Esophagus squamous epithelium (tissue), 5 donors: ENCODE results near the gene ALDH3B1. TPM values are rescaled to one million over a fixed set of nuclear protein-coding genes. Genes with fewer than 3 reads are reported as not detected.

Source experiments
- DNase-seq: peaks from one replicate; lab custom pipeline; 2025; lab: John Stamatoyannopoulos, UW
- H3K27ac ChIP-seq, 4 donors: fragments of 200-600 bp; sonication (generic); one replicate each; pipeline ENCODE4 v1.5.1; 2016 to 2019; ENCODE audit warnings: mild to moderate bottlenecking in 1 of 4
- H3K27me3 ChIP-seq, 4 donors: fragments of 200-600 bp; sonication (generic); 1 replicate in 3 of 4; 2 replicates in 1 of 4; pipeline versions ENCODE4 v1.5.1 to v1.6.0; 2017 to 2021; ENCODE audit warnings: antibody characterized with exemption in 1 of 4
- H3K36me3 ChIP-seq, 3 donors: fragments of 200-600 bp; sonication (generic); one replicate each; pipeline ENCODE4 v1.5.1; 2016 to 2019
- H3K4me1 ChIP-seq, 3 donors: fragments of 200-600 bp; sonication (generic); one replicate each; pipeline ENCODE4 v1.5.1; 2017 to 2019
- H3K4me3 ChIP-seq, 4 donors: fragments of 200-600 bp; sonication (generic); 1 replicate in 3 of 4; 2 replicates in 1 of 4; pipeline ENCODE4 v1.5.1; 2016 to 2019; ENCODE audit warnings: mild to moderate bottlenecking in 2 of 4, moderate library complexity in 1 of 4
- H3K9me3 ChIP-seq, 3 donors: fragments of 200-600 bp; sonication (generic); one replicate each; pipeline ENCODE4 v1.5.1; 2016 to 2019
- POLR2A ChIP-seq, 4 donors: fragments of 450-650 bp; IDR thresholded peaks; one replicate each; pipeline ENCODE4 v1.6.1; 2017; ENCODE audit warnings: antibody characterized with exemption in 4 of 4, mild to moderate bottlenecking in 4 of 4, moderate library complexity in 3 of 4
- WGBS, 2 donors: methylation state at CpG; one replicate each; pipeline ENCODE4 v1.1.5; 2018; 5-methylcytosine and 5-hydroxymethylcytosine counted together
- intact Hi-C: fragments of 100-400 bp; cut with DNase I; formaldehyde crosslinking; loops from one replicate; pipeline ENCODE4 v1.15.0; 2022
- total RNA-seq, 4 donors: library from RNA; depleted of rRNA; stranded (reverse); fragments of >200 nt; gene quantifications; one replicate each; pipeline ENCODE4 v1.1.0, GENCODE V29; 2016
- TF ChIP-seq, protein P1 (sequence below), 6 experiments: fragments of 450-650 bp in 4 of 6; fragments of 200-600 bp in 2 of 6; sonication (generic) in 2 of 6; IDR thresholded peaks; one replicate each; pipeline ENCODE4 v1.5.1; 2016 to 2019; ENCODE audit warnings: antibody characterized with exemption in 6 of 6, mild to moderate bottlenecking in 4 of 6, moderate library complexity in 4 of 6
- donor health status: DM: yes; HTN: yes; CAD: no.

The ALDH3B1 gene
- total RNA-seq, 4 donors from 2014 or later, result 1.6 to 15.7 (median 8.0) TPM

- Histone ChIP-seq H3K27me3 (no peaks in the 10 kb centered on the region), H3K4me1 (peaks cover 0 to 25% (median 7%) of the 10 kb centered on the region in 3 donors), H3K4me3 (no peak overlapping the region), H3K9me3 (no peaks in the 10 kb centered on the region), H3K36me3 (peaks cover 38 to 98% (median 40%) of the 10 kb centered on the region in 3 donors), H3K27ac (no peak overlapping the region)
- DNase-seq, result no peak
- WGBS, 2 donors, result 47 to 90% methylated on average over 4 to 24 of the region's 37 CpGs
- intact Hi-C loops, result no loop called here
- TF ChIP-seq, protein P1, sequence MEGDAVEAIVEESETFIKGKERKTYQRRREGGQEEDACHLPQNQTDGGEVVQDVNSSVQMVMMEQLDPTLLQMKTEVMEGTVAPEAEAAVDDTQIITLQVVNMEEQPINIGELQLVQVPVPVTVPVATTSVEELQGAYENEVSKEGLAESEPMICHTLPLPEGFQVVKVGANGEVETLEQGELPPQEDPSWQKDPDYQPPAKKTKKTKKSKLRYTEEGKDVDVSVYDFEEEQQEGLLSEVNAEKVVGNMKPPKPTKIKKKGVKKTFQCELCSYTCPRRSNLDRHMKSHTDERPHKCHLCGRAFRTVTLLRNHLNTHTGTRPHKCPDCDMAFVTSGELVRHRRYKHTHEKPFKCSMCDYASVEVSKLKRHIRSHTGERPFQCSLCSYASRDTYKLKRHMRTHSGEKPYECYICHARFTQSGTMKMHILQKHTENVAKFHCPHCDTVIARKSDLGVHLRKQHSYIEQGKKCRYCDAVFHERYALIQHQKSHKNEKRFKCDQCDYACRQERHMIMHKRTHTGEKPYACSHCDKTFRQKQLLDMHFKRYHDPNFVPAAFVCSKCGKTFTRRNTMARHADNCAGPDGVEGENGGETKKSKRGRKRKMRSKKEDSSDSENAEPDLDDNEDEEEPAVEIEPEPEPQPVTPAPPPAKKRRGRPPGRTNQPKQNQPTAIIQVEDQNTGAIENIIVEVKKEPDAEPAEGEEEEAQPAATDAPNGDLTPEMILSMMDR (IDR thresholded peaks at IDR 0.05), result no peak
- no peak for TF ChIP-seq POLR2A (IDR thresholded peaks at IDR 0.05)
Measured at GRCh38 chr11:68047437-68048290, 37.5 kb downstream of the ALDH3B1 start.

GRCh38 chr11:68048681-68049508 lies 38.8 kb downstream of the ALDH3B1 start:
- intact Hi-C loops, result no loop called here
- Histone ChIP-seq H3K4me1 (peaks cover 0 to 13% (median 0%) of the 10 kb centered on the region in 3 donors), H3K4me3 (no peak overlapping the region), H3K9me3 (no peaks in the 10 kb centered on the region), H3K36me3 (peaks cover 30 to 94% (median 36%) of the 10 kb centered on the region in 3 donors), H3K27me3 (no peaks in the 10 kb centered on the region), H3K27ac (no peak overlapping the region)
- no peak for TF ChIP-seq POLR2A (IDR thresholded peaks at IDR 0.05)
- TF ChIP-seq, protein P1 (IDR thresholded peaks at IDR 0.05), result no peak
- 94 to 97% methylated on average over 10 of the region's 35 CpGs for WGBS, 2 donors
- DNase-seq, result no peak

DNA sequence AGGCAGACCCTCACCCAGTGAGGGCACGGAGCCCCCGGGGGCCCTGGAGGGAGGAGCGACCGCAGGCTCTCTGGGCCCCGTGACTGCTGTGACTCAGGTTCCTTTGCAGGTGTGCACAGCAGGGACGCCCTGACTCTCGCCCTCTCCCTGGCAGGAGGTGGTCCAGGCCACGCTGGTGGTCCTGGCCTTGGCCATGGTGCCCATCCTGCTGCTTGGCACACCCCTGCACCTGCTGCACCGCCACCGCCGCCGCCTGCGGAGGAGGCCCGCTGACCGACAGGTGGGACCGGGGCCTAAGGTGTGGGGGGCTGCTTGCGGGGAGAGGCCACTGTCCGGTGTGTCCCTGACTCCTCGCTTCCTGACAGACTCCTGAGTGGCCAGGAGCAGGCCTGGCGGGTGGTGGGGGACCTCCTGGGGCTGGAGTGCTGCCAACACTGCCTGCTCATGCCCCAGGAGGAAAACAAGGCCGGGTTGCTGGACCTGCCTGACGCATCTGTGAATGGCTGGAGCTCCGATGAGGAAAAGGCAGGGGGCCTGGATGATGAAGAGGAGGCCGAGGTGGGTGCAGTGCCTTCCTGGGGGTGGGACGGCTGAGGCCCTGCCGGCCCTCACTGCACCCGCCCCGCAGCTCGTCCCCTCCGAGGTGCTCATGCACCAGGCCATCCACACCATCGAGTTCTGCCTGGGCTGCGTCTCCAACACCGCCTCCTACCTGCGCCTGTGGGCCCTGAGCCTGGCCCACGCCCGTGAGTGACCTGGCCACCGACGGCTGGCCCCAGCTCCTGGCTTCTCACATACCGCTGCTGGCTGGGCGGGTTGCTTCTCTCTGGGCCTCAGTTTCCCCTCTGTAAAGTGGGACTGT lies 39.6 kb downstream of the ALDH3B1 start:
- WGBS, 2 donors, result 97% methylated on average over 16 of the region's 40 CpGs; no CpG with 5 or more reads in 1 of the 2 donors
- H3K4me3 ChIP-seq, result no peak overlapping the region
- intact Hi-C loops, result no loop called here

GRCh38 chr11:68050371-68050841 lies 40.3 kb downstream of the ALDH3B1 start:
- Histone ChIP-seq H3K4me1 (peaks cover 0 to 9% (median 0%) of the 10 kb centered on the region in 3 donors), H3K27ac (no peak overlapping the region), H3K4me3 (no peak overlapping the region), H3K27me3 (no peaks in the 10 kb centered on the region), H3K9me3 (no peaks in the 10 kb centered on the region), H3K36me3 (peaks cover 27 to 79% (median 27%) of the 10 kb centered on the region in 3 donors)
- 94% methylated on average over 5 of the region's 18 CpGs; no CpG with 5 or more reads in 1 of the 2 donors for WGBS, 2 donors
- intact Hi-C loops, result no loop called here
- TF ChIP-seq POLR2A (IDR thresholded peaks at IDR 0.05), result no peak
- TF ChIP-seq, protein P1 (IDR thresholded peaks at IDR 0.05), result no peak
- no peak for DNase-seq

More for the DNA sequence above, 39.6 kb downstream of the ALDH3B1 start:
- Histone ChIP-seq H3K27ac (no peak overlapping the region), H3K27me3 (no peaks in the 10 kb centered on the region), H3K36me3 (peaks cover 27 to 85% (median 29%) of the 10 kb centered on the region in 3 donors), H3K4me1 (peaks cover 0 to 9% (median 0%) of the 10 kb centered on the region in 3 donors), H3K9me3 (no peaks in the 10 kb centered on the region)
- no peak for DNase-seq
- TF ChIP-seq, protein P1 (IDR thresholded peaks at IDR 0.05), result no peak
- TF ChIP-seq POLR2A (IDR thresholded peaks at IDR 0.05), result no peak
